Fibroblast of lung (primary cell): ENCODE results near the gene ALDOA. TPM values are rescaled to one million over a fixed set of nuclear protein-coding genes. Genes with fewer than 3 reads are reported as not detected.

Experiments
- DNase-seq, 2 donors: peaks; one replicate each; pipeline versions ENCODE4 v3.0.0 to v3.0.0-alpha.2; 2010; ENCODE audit warnings: low read depth in 2 of 2
- H2AFZ ChIP-seq: 2 replicates; pipeline ENCODE4 v1.5.1; 2012; ENCODE audit warnings: low read length, control low read depth, inconsistent platforms
- H3K27ac ChIP-seq: 2 replicates; pipeline ENCODE4 v1.5.1; 2011; ENCODE audit warnings: low read length, control low read depth; ENCODE audit not compliant: insufficient read depth
- H3K27me3 ChIP-seq: 2 replicates; pipeline ENCODE4 v1.5.1; 2011; ENCODE audit warnings: mild to moderate bottlenecking, low read length; ENCODE audit not compliant: control insufficient read depth, insufficient read depth
- H3K36me3 ChIP-seq: 2 replicates; pipeline ENCODE4 v1.5.1; 2011; ENCODE audit warnings: low read length; ENCODE audit not compliant: control insufficient read depth, insufficient read depth
- H3K4me1 ChIP-seq: 2 replicates; pipeline ENCODE4 v1.5.1; 2011; ENCODE audit warnings: low read length; ENCODE audit not compliant: control insufficient read depth, insufficient read depth; ENCODE audit errors: extremely low read depth
- H3K4me2 ChIP-seq: 2 replicates; pipeline ENCODE4 v1.5.1; 2011; ENCODE audit warnings: low read length, control low read depth; ENCODE audit not compliant: insufficient read depth; ENCODE audit errors: extremely low read depth
- H3K4me3 ChIP-seq, 4 experiments: fragments of 200-600 bp in 1 of 4; sonication (generic) in 1 of 4; replicated peaks in 1 of 4; 2 replicates each; pipeline ENCODE4 v1.5.1; 2011 to 2016; ENCODE audit warnings: low read length in 4 of 4, low read depth in 3 of 4, mild to moderate bottlenecking in 3 of 4, control low read depth in 2 of 4, inconsistent platforms in 1 of 4, mixed read lengths in 1 of 4; ENCODE audit not compliant: insufficient read depth in 1 of 4; ENCODE audit errors: control extremely low read depth in 1 of 4
- H3K79me2 ChIP-seq: 2 replicates; pipeline ENCODE4 v1.5.1; 2012; ENCODE audit warnings: mild to moderate bottlenecking, low read length, inconsistent platforms; ENCODE audit not compliant: control insufficient read depth, insufficient read depth
- H3K9ac ChIP-seq: 2 replicates; pipeline ENCODE4 v1.5.1; 2011; ENCODE audit warnings: mild to moderate bottlenecking, low read length, control low read depth; ENCODE audit not compliant: insufficient read depth
- H3K9me3 ChIP-seq: 2 replicates; pipeline ENCODE4 v1.5.1; 2012; ENCODE audit warnings: low read depth, low read length; ENCODE audit not compliant: control insufficient read depth, insufficient read depth
- H4K20me1 ChIP-seq: 2 replicates; pipeline ENCODE4 v1.5.1; 2011; ENCODE audit warnings: low read length; ENCODE audit not compliant: control insufficient read depth, insufficient read depth; ENCODE audit errors: extremely low read depth
- CTCF ChIP-seq, 2 donors: IDR thresholded peaks in 1 of 2; conservative IDR thresholded peaks in 1 of 2; 1 replicate in 1 of 2; 2 replicates in 1 of 2; pipeline ENCODE4 v1.5.1; 2011 to 2012; ENCODE audit warnings: low read length in 2 of 2, control low read depth in 1 of 2, inconsistent platforms in 1 of 2, low read depth in 1 of 2, mild to moderate bottlenecking in 1 of 2
- EZH2 ChIP-seq: IDR thresholded peaks from 2 replicates; pipeline ENCODE4 v1.5.1; 2012; ENCODE audit warnings: low read length, control low read depth, mild to moderate bottlenecking; ENCODE audit errors: missing control alignments
- polyA plus RNA-seq, 2 donors: library from polyadenylated mRNA; depleted of rRNA in 1 of 2; stranded (reverse) in 1 of 2; unstranded in 1 of 2; fragments of >200 nt; gene quantifications; 2 replicates each; pipeline ENCODE4 v1.2.1, GENCODE V29; 2011 to 2012; ENCODE audit warnings: missing spikeins in 1 of 2
- total RNA-seq: library from RNA; depleted of rRNA; stranded (reverse); fragments of >200 nt; gene quantifications from 2 replicates; pipeline ENCODE4 v1.2.1, GENCODE V29; 2014

The ALDOA gene
- total and polyA plus RNA-seq, 2 donors (not counting 1 experiment from before 2014, with no cell fraction given), result 474 to 1,066 TPM

GRCh38 chr16:30069611-30070462 is 4.3 kb downstream of the ALDOA start:
- no peaks in the 10 kb centered on the region for H3K9me3 ChIP-seq
- no peak for TF ChIP-seq EZH2
- no peak for TF ChIP-seq CTCF (conservative IDR thresholded peaks at IDR 0.05 in 1 of 2, IDR thresholded peaks at IDR 0.05 in 1 of 2; ENCODE audit: low read depth in 1 of 2, low read length in 2 of 2)
- peak in 1 of 2 donors; percentile 57 for DNase-seq
- no peaks in the 10 kb centered on the region for H4K20me1 ChIP-seq
- peaks cover 36% of the 10 kb centered on the region for H3K36me3 ChIP-seq
- H3K4me3 ChIP-seq, result peak overlapping the region in 2 of 4 experiments; percentile 20 to 36
- peaks cover 21% of the 10 kb centered on the region for H3K4me1 ChIP-seq
- peak overlapping the region; percentile 70 for H3K4me2 ChIP-seq
- peak overlapping the region; percentile 23 for H3K27ac ChIP-seq
- H3K27me3 ChIP-seq, result no peaks in the 10 kb centered on the region
- peaks cover 50% of the 10 kb centered on the region for H3K79me2 ChIP-seq
- no peak overlapping the region for H2AFZ ChIP-seq
- peak overlapping the region; percentile 28 for H3K9ac ChIP-seq

GRCh38 chr16:30070490-30070889 is 4.9 kb downstream of the ALDOA start:
- no peak for DNase-seq
- peak overlapping the region in 1 of 4 experiments; percentile 36 for H3K4me3 ChIP-seq
- no peaks in the 10 kb centered on the region for H3K9me3 ChIP-seq
- H4K20me1 ChIP-seq, result no peaks in the 10 kb centered on the region
- no peak overlapping the region for H2AFZ ChIP-seq
- H3K36me3 ChIP-seq, result peaks cover 36% of the 10 kb centered on the region
- H3K4me1 ChIP-seq, result peaks cover 21% of the 10 kb centered on the region
- peaks cover 50% of the 10 kb centered on the region for H3K79me2 ChIP-seq
- H3K27me3 ChIP-seq, result no peaks in the 10 kb centered on the region
- H3K4me2 ChIP-seq, result peak overlapping the region; percentile 70
- TF ChIP-seq CTCF (conservative IDR thresholded peaks at IDR 0.05 in 1 of 2, IDR thresholded peaks at IDR 0.05 in 1 of 2; ENCODE audit: low read depth in 1 of 2, low read length in 2 of 2) (no peak), EZH2 (no peak)
- no peak overlapping the region for H3K27ac ChIP-seq
- no peak overlapping the region for H3K9ac ChIP-seq

- no peak within 1 kb of the TSS for H2AFZ ChIP-seq
- H4K20me1 ChIP-seq, result no peaks in the 10 kb centered on the region
- no peaks in the 10 kb centered on the region for H3K27me3 ChIP-seq
- H3K9ac ChIP-seq, result peak within 1 kb of the TSS; percentile 93
- H3K4me1 ChIP-seq, result peaks cover 13% of the 10 kb centered on the region
- H3K4me2 ChIP-seq, result peak within 1 kb of the TSS; percentile 100
- peak; percentile 88 to 89 for DNase-seq
- peaks cover 43% of the 10 kb centered on the region for H3K79me2 ChIP-seq
- peaks cover 25% of the 10 kb centered on the region for H3K36me3 ChIP-seq
- TF ChIP-seq EZH2 (no peak), CTCF (conservative IDR thresholded peaks at IDR 0.05 in 1 of 2, IDR thresholded peaks at IDR 0.05 in 1 of 2; ENCODE audit: low read depth in 1 of 2, low read length in 2 of 2) (no peak)
- H3K9me3 ChIP-seq, result no peaks in the 10 kb centered on the region
- H3K4me3 ChIP-seq, result peak within 1 kb of the TSS; percentile 73 to 97 (median 88)
- H3K27ac ChIP-seq, result peak within 1 kb of the TSS; percentile 95
These were observed 10.1 kb downstream of the ALDOA start, which contains the start of gene PPP4C for GRCh38 chr16:30075503-30076275. PPP4C (plus strand) TSS chr16:30075994; CDS start chr16:30076378, 384 bp downstream.
